ENCODE measurements around the gene SUGT1.

SUGT1 gene

GRCh38 chr13:52734075-52734623 is 81.5 kb downstream of the SUGT1 start:
- FAIRE-seq, result no peak
- no peak for DNase-seq (ENCODE audit: insufficient read length, low spot score)

DNA sequence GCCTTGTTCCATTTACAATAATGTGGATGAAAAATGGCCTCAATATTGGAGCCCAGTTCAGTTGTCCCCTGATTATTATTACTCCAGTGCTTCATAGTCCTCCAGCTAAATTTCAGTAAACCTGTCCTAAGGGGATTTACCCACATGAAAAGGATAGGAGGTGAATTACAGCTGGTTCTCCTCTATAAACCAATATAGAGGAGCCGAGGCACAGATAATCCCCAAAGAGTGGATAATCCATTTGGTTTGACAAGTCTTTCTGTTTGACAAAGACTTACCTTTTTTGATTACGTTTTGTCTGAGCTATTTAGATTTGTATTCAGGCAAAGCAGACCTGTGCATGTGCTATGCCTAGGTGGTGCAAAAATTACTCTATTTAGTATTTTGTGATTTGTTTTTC is 84.3 kb downstream of the SUGT1 start:
- no peak for DNase-seq (ENCODE audit: insufficient read length, low spot score)
- FAIRE-seq, result no peak

- DNase-seq (ENCODE audit: insufficient read length, low spot score) (no peak), FAIRE-seq (no peak)
Observed at GRCh38 chr13:52737451-52737850, 84.8 kb downstream of the SUGT1 start.

DNA sequence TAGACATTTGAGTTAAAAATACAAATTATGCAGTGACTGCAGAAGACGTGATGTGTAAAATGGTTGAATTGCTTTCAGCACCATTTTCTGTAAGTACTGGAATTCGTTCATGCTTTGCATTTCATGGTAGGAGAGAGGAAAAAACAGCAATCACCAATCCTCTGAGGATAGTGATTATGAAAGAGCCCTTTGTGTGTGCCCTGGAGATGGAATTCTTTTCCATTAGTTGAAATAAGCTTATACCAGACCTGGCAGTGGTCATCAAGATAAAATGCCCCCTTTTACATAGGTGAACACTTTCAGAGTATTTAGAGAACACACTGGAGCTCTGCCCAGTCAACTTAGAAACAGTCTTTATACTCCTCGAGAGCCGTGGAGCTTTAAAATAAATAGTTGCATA is 85.3 kb downstream of the SUGT1 start:
- no peak for FAIRE-seq

DNA sequence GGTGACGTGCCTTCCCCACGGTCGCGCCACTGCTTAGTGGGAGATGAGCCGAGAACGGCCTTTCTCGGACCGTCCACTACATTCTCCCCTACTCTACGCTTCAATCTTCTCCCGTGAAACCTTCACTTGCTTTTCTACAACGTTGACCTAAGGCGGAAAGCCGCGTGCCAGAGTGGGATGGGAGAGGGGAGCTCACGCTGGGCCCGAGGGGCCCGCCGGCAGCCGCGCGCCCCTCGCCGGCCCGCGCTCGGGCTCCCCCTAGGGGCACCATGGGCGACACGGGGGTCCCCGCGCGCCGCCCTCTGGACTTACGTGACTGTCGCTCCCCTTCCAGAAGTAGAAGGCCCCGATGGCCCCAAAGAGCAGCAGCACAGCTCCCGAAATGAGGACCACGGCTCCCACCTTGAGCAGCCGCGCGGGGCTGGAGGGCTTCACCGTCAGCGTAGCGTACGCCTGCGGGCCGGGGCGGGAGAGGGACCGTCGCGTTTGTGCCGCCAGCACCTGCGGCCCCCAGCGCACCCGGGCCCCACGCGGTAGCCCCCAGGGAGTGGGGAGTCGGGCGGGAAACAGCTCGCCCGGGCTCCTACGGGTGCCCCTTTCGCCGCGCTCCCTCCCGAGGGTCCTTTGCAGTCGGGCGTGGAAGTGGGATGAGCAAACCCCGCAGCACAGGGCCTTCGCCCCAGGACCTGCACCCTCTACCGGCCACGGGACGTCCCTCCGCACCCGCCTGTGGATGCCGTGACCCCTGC is 86.3 kb downstream of the SUGT1 start:
- DNase-seq (ENCODE audit: insufficient read length, low spot score) (peak; percentile 22), FAIRE-seq (no peak)

More for the DNA sequence above, 85.3 kb downstream of the SUGT1 start:
- DNase-seq (ENCODE audit: insufficient read length, low spot score), result no peak

GRCh38 chr13:52739468-52740071 is 86.9 kb downstream of the SUGT1 start, which contains the start of gene CNMD:
CNMD (minus strand) TSS chr13:52739820; CDS start chr13:52739701, 119 bp downstream.
- FAIRE-seq (no peak), DNase-seq (ENCODE audit: insufficient read length, low spot score) (no peak)

- FAIRE-seq (no peak), DNase-seq (ENCODE audit: insufficient read length, low spot score) (no peak)
Observed at GRCh38 chr13:52743569-52743968, 90.9 kb downstream of the SUGT1 start.

GRCh38 chr13:52743988-52744387 is 91.4 kb downstream of the SUGT1 start:
- FAIRE-seq (no peak), DNase-seq (ENCODE audit: insufficient read length, low spot score) (no peak)

- no peak for FAIRE-seq
- no peak for DNase-seq (ENCODE audit: insufficient read length, low spot score)
Observed at GRCh38 chr13:52744842-52745375, 92.3 kb downstream of the SUGT1 start.

GRCh38 chr13:52746141-52746540 is 93.5 kb downstream of the SUGT1 start:
- DNase-seq (ENCODE audit: insufficient read length, low spot score) (no peak), FAIRE-seq (no peak)

DNA sequence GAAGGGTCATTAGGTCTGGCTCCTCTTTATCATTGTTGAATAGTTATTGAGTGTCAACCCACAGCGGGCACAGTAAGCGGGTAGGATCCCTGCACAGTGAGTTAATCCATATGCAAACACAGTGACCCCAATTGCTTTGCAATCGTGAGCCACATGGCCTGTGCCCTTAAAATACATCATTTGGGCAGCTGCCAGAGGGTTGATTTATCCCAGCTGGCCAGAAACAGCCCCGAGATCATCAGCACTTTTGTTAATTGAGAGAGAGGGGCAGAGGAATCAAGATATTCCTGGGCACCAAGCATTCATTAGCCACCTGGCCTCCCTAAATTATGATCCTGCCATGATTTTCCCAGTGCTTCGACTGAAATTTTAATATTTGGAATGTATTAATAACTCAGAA is 96.8 kb downstream of the SUGT1 start:
- no peak for DNase-seq (ENCODE audit: insufficient read length, low spot score)
- no peak for FAIRE-seq

Measured in GM19239 (cell line).